AG10803 (cell line): ENCODE measurements around the gene G3BP2.

Source experiments
- DNase-seq: peaks from one replicate; pipeline ENCODE4 v3.0.0; 2010; ENCODE audit warnings: low read depth
- H3K4me3 ChIP-seq: 2 replicates; pipeline ENCODE4 v1.5.1; 2011; ENCODE audit warnings: mild to moderate bottlenecking, low read length, control low read depth
- TF ChIP-seq, protein P1 (sequence below): conservative IDR thresholded peaks from 2 replicates; pipeline ENCODE4 v1.5.1; 2011; ENCODE audit warnings: mild to moderate bottlenecking, low read length, control low read depth, inconsistent platforms

G3BP2 gene

DNA sequence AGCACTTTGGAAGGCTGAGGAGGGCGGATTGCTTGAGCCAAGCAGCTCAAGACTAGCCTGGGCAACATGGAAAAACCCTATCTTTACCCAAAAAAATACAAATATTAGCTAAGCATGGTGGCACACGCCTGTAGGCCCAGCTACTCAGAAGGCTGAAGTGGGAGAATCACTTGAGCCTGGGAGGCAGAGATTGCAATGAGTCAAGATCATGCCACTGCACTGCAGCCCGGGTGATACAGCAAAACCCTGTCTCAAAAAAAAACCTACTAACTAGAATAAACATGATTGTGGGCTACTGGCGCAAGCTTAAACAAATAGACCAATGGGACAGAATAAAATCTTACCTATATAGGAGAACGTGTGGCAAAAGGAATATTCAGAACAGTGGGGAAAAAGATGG is 50.2 kb downstream of the G3BP2 start:
- H3K4me3 ChIP-seq = no peak overlapping the region
- DNase-seq = no peak
- TF ChIP-seq, protein P1, sequence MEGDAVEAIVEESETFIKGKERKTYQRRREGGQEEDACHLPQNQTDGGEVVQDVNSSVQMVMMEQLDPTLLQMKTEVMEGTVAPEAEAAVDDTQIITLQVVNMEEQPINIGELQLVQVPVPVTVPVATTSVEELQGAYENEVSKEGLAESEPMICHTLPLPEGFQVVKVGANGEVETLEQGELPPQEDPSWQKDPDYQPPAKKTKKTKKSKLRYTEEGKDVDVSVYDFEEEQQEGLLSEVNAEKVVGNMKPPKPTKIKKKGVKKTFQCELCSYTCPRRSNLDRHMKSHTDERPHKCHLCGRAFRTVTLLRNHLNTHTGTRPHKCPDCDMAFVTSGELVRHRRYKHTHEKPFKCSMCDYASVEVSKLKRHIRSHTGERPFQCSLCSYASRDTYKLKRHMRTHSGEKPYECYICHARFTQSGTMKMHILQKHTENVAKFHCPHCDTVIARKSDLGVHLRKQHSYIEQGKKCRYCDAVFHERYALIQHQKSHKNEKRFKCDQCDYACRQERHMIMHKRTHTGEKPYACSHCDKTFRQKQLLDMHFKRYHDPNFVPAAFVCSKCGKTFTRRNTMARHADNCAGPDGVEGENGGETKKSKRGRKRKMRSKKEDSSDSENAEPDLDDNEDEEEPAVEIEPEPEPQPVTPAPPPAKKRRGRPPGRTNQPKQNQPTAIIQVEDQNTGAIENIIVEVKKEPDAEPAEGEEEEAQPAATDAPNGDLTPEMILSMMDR = no peak

DNA sequence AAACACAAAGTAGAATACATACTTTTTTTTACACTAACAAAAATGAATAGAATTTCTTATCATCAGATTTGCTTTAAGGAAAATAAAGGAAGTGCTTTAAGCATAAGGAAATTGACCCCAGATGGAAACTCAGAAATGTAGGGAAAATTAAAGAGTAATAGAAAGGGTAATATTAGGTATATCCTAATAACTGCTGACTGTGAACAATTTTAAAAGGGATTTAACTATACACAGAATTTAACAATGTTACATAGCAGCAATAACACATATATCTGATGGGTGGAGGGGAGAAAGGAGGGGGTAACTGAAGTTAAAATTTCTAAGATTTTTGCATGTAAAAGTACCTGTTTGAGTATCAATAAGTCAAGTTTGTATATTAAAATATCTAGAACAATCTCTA is 51.5 kb downstream of the G3BP2 start:
- TF ChIP-seq, protein P1 = no peak
- no peak for DNase-seq
- no peak overlapping the region for H3K4me3 ChIP-seq

DNA sequence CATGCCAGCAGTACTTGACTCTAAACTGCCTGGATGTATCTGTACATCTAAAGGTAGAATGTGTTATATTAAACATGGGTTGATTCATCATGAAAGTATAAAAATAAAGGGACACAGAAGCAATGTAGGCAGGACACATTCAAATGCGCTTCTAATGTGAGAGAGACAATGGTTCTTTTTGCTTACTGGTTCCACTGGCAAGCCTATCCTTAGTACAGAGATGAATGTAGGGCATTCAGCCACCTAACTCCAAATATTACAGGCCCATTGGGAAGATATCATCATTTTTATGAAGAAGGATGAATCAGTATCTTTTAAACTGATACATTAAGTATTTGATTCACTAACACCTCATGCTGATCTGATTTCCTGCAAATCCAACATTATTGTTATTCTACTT is 60.9 kb downstream of the G3BP2 start:
- H3K4me3 ChIP-seq = no peak overlapping the region
- DNase-seq = no peak
- TF ChIP-seq, protein P1 = no peak

DNA sequence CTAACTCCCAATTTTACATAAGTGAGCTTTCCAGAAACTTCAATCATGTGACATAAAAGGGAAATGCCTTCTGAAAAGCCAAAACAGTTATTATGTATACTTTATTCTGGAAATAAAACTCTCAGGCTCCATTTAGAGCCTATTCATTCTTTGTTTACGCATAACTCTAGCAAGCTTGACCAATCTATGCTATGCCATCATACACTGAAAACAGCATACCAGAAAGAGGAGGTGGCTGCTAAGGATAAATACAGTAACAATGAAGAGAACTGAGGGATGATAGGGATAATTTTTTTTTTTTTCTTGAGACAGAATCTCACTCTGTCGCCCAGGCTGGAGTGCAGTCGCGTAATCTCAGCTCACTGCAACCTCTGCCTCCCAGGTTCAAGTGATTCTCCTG is 67.3 kb downstream of the G3BP2 start:
- TF ChIP-seq, protein P1 = no peak
- DNase-seq = no peak
- no peak overlapping the region for H3K4me3 ChIP-seq

DNA sequence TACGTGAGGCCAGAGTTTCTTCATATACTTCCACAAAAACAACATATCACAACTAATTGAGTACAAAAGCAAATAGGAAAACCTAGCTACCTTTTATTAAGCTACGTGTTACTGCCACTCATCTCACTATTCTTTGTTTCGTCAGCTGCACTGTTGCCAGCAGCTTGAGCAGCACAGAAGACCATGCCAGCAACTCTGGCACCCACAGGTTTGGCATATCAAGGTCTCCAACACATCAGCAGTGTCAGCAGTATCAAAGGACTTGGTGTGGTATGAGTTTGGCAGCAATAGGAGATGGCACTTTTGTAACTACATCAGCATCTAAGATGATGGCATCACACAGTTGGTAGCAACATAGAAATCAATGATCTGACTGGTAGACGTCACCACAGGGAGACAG is 73.6 kb downstream of the G3BP2 start:
- no peak overlapping the region for H3K4me3 ChIP-seq
- TF ChIP-seq, protein P1 = no peak

DNA sequence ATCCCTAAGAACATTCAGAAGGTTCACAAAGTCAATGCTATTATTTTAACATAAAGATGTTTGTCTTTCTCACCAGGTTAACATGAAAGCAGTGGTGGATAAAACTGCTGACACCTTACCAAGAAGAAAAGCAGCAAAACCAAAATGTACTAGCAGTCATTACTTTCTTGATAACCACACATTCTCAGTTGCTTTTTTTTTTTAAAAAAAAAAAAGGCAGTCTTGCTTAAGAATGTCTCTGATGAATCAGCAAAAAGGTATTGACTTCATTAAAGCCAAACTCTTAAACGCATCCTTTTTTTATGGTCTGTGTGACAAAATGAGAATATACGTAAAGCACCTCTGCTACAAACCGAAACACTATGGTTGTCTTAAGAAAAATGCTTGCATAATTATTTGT is 74.8 kb downstream of the G3BP2 start:
- peak; percentile 29 for DNase-seq
- no peak overlapping the region for H3K4me3 ChIP-seq
- TF ChIP-seq, protein P1 = no peak

More for the DNA sequence above, 73.6 kb downstream of the G3BP2 start:
- DNase-seq = no peak

DNA sequence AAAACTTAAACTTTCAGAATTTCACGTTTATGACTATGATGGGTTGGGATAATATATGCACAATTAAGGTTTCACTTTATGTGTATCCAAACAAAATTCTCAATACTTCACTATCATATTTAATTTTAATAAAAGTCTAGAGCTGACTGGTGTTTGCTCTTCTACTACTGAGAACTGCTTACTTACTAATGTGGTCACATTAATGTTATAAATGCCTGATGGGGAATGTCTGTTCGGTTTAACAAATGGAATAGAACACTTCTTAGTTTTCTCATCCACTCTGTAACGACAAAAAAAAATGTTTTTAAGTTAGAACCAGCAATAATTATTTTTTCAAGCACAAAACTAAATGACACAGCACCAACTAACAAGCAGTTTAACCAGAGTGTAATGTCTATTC is 77.2 kb downstream of the G3BP2 start:
- DNase-seq = no peak
- no peak overlapping the region for H3K4me3 ChIP-seq
- TF ChIP-seq, protein P1 = no peak
